Umbilical cord (tissue), 2 donors: Measurements from ENCODE around the gene EPN1. TPM values are rescaled to one million over a fixed set of nuclear protein-coding genes. Genes with fewer than 3 reads are reported as not detected.

Experiments used
- DNase-seq: peaks from one replicate; pipeline ENCODE4 v3.0.0-alpha.2; 2015; ENCODE audit warnings: low spot score
- total RNA-seq: library from RNA; depleted of rRNA; stranded (reverse); fragments of >200 nt; gene quantifications from one replicate; pipeline ENCODE4 v1.2.3, GENCODE V29; 2014; ENCODE audit warnings: low replicate concordance; ENCODE audit not compliant: insufficient read depth

Gene EPN1
- total RNA-seq, 1 donor from 2014 or later: 7.5 TPM

DNA sequence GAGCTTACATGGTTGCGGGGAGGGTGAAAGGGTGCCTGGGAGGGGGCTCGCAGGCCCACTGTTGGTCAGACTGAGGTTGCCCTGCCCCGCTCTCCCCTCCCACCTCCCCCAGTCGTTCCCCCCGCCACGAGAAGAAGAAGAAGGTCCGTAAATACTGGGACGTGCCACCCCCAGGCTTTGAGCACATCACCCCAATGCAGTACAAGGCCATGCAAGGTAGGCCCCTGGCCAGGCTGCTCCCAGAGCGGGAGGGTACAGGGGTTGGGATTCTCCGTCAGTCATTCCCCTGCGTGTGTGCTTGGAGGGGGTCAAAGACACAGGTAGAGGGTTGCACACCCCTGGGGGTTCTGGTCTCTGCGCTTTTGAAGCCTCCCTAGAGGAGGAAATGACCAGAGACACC lies 14.6 kb upstream of the EPN1 start:
- DNase-seq: no peak

DNA sequence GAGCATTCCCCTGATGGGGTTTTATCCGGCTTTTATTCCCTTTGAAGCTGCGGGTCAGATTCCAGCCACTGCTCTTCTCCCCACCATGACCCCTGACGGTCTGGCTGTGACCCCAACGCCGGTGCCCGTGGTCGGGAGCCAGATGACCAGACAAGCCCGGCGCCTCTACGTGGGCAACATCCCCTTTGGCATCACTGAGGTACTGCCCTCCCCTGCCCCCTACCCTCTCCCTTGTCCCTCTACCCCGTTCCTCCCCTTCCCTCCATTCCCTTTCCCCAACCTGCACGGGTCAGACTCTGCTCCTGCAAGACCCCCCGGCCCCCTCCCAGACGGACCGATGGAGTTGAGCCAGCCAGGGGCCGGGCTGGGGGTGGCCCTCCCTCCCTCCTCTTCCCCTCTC lies 14.0 kb upstream of the EPN1 start:
- no peak for DNase-seq

- no peak for DNase-seq
Observed at GRCh38 chr19:55661826-55662225, 13.2 kb upstream of the EPN1 start.

DNA sequence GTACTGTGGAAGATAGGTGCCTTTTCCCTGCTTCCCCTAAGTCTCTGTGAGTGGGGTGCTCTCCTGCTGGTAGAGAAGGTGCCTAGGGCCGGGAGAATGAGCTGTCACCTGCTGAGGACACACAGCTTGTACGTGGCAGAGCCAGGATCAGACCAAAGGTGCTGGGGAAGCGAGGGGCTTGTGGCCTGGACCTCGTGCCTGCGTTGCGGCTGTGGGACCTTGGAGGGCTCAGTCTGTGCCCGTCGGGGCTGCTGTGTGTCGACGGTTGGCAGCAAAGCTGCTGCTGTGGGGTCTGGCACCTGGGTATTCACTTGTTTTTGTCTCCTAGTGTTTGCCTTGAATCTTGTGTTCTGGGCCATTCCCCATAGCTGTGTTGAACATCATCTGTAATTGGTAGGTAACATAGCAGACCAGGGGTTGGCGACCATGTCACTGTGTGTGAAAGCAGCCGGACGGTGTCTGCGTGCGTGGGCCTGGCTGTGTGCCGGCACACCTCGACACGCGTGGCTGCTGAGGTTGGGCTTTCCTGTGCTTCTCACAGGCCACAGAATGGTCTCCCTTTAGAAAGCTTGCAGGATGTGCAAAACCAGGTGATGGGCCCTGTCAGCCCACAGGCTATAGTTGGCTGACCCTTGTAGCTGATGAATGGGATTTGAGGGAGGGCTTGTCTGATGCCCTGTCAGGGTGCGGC lies 11.0 kb upstream of the EPN1 start:
- no peak for DNase-seq

DNA sequence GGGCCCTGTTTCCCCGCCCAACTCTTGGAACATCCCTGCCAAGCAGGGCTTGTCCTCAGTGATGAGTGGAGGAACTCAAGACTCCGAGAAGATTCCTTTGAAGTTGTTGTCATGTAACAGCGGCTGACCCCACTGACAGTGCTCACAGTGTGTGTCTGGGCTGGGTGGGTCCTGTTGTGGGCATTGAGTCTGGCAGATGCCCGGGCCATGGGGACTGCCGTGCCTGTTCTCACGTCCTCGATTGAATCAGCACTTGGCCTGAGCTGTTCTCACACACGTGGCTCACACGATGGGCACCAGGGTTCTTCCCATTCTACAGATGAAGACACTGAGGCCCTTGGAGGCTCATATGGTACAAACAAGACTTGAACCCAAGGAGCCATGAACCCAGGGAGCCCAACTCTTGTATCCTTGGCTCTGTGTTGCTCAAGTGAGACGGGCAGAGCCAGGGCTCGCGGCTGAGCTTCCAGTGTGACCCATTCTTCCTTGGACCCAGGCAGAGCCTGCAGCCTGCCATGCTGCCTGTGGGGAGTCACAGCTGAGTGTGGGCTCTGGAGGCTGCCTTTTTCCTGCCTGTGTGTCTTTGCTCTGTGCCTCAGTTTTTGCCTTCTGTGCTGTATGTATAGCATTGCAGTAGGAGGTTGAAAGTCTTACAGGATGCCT lies 8.6 kb upstream of the EPN1 start:
- DNase-seq: no peak

GRCh38 chr19:55667006-55667381 lies 8.0 kb upstream of the EPN1 start:
- no peak for DNase-seq

GRCh38 chr19:55667511-55667910 lies 7.5 kb upstream of the EPN1 start:
- no peak for DNase-seq

- DNase-seq: no peak
Observed at GRCh38 chr19:55667958-55668357, 7.1 kb upstream of the EPN1 start.

GRCh38 chr19:55668603-55669348 lies 6.2 kb upstream of the EPN1 start:
- no peak for DNase-seq

- DNase-seq: no peak
Observed at GRCh38 chr19:55669418-55670279, 5.4 kb upstream of the EPN1 start.

DNA sequence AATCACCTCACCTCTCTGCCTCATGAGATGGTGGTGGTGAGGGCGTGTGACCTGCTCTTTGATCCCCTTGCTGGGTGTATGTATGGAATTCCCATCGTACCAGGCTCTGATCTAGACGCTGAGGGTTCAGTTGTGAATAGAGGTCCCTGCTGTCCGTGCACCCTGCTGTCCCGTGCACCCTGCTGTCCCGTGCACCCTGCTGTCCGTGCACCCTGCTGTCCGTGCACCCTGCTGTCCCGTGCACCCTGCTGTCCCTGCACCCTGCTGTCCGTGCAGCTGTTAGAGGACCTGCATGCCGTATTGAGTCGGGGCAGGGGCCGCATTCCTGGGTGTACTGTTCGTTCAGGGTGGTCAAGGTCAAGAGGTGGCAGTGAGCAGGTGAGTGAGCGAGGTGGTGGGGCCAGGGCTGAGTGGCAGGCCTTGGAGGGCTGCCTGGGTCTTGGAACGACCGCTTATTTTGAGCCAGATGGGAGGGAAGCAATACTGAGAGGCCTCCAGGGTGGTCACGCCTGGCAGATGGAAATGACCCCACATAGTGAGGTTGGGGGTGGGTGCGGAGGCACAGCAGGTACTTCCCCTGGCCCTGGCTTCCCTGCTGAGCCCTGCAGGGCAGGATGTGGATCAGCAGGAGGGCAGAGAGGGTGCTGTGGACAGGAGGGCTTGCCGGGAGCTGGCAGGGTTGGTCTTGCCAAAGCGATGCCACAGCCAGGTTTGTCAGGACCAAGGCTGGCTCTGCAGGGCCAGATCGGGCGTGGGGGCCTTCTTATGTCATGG lies 4.6 kb upstream of the EPN1 start:
- no peak for DNase-seq

- no peak for DNase-seq
Observed at GRCh38 chr19:55671054-55671378, 4.0 kb upstream of the EPN1 start.

DNA sequence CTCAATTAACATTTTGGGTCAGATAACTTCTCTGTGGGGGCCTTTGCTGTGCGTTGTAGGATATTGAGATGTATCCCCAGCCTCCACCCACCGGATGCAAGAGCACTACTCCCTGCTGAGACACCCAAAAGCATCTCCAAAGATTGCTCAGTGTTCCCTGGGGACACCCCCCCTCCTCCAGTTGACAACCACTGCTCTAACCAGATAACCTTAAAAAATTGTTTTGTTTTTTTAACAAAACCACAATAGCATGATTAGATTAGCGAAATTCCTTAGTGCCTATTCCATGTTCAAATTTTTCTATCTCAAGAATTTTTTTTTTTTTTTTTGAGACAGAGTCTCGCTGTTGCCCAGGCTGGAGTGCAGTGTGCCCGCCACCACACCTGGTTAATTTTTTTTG lies 2.6 kb upstream of the EPN1 start:
- no peak for DNase-seq

DNA sequence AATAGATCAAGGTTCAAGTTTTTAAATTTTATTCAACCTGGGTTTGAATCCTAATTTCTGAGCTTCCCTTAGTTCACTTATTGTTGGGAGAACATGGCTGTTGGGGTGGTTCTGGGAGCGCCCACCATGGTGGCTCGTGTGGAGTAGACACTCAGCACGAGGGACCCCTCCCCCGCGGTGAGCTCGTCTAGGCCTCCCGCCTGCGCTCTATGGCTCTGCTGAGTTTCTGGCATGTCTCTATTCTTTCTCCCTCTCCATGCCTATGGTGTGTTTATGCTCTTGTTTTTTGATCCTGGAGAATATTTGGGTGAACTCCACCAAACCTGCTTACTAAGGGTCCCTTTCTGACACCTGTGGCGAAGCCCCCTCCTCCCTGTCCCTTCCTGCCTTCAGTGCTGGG lies 1.6 kb upstream of the EPN1 start:
- DNase-seq: no peak

DNA sequence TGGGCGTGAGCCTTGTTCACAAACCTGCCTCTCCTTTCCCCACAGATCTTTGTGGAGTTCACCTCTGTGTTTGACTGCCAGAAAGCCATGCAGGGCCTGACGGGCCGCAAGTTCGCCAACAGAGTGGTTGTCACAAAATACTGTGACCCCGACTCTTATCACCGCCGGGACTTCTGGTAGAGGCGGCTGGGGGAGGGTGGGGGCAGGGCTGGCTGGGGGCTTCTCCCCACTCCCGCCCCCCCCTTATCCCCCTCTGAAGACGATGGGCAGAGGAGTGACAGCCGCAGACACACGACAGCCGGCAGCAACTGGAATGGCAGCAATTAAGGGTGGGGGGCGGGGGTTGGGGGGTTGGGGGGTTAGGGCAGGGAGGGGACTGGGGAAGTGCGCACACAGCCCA lies 1.1 kb upstream of the EPN1 start:
- DNase-seq: no peak

DNA sequence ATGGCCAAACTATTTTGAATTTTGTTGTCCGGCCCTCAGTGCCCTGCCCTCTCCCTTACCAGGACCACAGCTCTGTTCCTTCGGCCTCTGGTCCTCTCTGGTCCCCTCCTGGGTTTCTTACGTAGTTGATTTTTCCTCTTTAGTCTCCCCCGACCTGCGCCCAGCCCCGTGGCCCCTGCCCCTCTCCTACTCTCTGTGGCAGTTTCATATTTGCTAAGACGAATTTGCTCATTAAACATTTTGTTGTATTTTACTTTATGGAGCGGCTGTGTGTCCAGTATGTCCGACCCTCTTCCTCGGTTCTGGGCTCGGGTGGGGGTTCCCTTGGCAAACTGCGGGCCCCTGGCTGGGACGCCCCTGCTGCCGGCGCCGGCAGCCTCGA lies 576 bp upstream of the EPN1 start:
- DNase-seq: no peak

- no peak for DNase-seq
Observed at GRCh38 chr19:55675661-55676354, 782 bp downstream of the EPN1 start.

DNA sequence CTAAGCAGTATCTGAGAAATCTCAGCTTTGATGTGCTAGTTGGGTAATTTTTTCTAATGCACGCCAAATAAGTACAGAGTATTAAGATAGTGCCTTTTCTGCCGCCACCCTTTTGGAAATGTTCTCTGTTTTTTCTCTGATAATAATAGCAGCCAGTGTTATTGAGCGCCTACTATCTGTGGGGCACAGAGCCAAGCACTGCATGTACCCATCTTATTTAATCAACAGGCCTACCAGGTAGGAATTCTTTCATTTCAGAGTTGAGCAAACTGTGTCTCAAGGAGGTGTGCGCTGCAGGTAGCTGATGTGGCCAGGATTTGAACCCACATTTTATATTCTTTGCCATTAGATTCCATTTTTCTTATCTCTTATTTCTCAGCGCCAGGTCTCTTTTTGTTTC lies 1.4 kb downstream of the EPN1 start:
- DNase-seq: no peak

DNA sequence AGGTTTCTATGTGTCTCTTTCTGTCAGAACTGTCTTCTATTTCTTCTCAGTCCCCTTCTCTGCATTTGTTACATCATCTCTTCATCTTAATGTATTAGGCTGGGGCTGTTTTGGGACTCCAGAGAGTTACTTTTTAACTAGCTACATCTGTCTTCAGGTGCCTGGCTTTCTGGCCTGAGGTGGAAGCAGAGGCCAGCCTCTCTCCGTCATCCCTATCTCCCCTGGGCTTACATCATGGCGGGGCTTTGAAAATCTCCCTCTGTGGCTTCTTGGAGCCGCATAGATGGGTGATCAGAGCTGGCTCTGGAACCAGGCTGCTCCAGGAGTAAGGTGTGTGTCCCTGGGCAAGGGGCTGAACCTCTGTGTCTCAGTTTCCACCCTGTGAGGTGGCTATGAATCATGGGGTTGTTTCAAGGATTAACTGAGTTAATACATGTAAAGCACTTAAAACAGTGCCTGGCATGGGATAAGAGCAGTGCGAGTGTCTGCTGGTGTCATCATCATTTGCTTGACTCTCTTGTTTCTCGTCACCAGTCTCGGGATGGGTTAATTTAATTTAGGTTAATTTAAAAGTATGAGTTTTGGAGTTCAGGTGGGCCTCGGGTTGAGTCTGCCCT lies 2.0 kb downstream of the EPN1 start:
- no peak for DNase-seq

DNA sequence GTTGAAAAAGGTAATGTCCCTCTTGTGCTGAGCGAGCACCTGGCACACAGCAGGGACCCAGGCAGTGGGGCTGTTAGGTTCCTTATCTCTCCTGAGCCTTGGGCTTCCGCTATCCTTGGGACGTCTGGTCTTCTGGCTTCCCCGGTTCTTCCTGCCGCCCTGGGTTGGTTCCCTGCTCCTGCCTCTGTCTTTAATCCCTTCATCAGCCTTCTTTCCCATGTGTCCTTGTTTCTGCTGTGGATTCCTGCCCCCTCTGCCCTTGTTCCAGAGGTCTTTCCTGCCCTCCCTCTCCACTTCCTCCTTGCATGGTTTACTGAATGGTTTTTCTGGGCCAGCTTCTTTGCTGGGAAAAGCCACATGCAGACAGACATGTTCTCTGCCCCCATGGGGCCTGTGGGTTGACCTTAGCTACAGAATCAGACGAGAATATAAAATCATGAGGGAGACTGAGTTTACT lies 2.6 kb downstream of the EPN1 start:
- no peak for DNase-seq
